GM04503 (cell line): ENCODE results near the gene TIPARP.
"Not testable (repeated sequence)": the region's sequence is repeated elsewhere in the genome, so short reads cannot be mapped to it uniquely, and the experiment has no call there.

ENCODE experiments used
- DNase-seq: peaks from one replicate; pipeline ENCODE4 v3.0.0-alpha.2; 2012; ENCODE audit warnings: low read depth

TIPARP gene

DNA sequence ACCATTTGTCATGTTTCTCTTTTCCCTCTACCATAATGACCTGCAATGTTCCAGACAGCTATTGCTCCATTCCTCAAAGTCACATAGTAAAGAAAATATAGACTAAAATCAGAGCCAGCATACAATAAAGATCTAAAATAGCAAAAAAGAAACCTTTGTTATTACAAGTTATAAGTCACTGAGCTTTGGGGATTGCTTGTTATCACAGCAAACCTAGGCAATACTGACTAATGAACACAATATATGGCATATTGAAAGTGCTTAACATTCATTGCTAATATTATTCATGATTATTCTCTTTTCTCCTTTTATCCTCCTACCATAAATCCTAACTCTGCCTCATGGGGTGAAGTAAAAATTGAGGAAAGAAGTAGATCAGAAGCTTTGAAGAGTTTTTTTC, 27.4 kb upstream of the TIPARP start:
- no peak for DNase-seq

DNA sequence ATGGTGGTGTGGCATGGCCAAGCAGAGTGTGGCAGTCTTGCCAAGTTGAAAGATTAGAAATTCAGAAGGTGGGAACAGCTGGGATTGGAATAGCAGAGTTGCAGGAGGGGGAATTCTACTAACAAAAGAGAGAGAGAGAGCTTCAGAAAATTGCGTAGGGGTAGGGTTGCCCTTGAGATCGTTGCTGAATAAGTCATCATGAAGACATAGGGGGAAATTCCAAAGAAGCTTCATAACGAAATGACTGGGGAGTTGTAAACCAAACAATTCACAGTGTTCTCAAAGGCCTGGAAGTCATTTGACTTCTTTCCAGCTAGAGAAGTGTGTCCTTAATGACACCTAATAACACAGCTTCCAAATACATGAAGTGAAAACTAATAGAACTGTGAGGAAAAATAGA, 26.3 kb upstream of the TIPARP start:
- DNase-seq, result no peak

DNA sequence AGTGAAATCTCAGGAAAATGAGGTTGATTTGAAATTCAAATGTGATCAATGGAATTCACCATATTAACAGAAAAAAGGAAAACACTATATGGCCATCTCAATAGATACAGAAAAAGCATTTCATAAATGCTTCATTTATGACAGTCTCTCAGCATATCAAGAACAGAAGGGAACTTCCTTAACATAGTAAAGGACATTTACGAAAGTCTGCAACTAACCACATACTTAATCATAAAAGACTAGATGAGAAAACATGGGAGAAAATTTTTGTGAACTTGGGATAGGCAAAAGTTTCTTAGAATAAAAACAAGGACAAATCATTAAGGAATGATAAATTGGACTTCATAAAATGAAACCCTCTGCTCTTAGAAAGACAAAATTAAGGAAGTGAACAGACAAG, 24.7 kb upstream of the TIPARP start:
- DNase-seq, result no peak

DNA sequence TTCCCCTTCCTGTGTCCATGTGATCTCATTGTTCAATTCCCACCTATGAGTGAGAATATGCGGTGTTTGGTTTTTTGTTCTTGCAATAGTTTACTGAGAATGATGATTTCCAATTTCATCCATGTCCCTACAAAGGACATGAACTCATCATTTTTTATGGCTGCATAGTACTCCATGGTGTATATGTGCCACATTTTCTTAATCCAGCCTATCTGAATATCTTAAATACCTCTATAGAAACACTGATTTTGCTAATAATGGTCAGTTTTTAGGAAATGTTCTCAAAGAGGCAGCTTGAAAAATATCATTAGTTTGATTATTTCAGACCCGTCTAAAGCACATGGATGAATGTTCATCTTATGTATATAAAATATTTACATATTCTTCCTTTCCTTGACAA, 21.7 kb upstream of the TIPARP start:
- DNase-seq, result not testable (repeated sequence)

DNA sequence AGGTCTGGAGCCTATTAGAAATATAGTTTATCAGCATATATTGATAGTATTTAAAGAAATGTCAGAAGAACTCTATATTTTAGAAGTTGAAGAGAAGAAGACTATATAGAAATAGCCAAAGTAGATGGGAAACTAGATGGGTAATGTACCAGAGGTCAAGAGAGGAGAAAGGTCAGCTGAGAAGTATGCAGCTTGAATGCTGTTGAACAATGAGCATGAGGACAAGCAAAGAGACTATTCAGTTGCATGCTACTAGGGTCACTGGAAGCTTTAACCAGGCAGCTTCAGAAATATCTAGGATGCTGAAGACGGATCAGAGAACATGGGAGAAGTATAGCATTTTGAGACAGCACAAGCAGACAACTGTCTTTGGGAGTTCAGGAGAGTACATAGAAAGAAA, 19.6 kb upstream of the TIPARP start:
- DNase-seq, result no peak

DNA sequence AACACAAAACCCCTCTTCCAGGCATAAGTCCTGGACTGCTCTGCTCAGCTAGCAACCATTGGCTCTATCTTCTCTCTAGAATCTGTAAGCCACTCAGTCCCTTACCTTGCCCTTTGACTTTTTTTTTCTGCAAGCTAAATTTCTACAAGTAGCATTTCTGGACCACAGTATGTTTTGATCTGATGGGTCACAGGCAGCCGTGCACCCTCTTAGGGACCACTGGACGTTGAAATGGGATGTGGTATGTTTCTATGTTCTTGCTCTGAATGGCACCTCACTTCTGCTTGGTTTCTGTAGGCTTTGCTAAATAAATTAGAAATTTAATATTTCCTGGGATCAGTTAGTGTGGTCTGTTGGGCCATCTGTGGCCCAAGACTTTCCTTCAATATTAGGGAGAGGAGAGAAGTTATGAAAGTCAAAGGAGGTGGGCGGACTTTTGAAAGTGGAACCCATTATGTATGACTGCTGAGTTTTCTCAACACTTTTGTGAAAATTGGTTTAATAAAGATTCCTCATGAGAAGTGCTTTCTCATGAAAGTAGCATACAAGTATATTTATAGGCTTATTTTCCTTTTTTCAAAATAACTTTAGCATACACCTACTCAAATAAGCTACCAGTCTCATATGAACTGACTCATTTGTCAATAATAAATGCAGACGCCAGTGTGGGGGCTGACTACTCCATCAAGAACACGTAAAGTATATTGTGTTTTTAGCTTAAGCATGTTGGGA, 18.4 kb upstream of the TIPARP start:
- no peak for DNase-seq

DNA sequence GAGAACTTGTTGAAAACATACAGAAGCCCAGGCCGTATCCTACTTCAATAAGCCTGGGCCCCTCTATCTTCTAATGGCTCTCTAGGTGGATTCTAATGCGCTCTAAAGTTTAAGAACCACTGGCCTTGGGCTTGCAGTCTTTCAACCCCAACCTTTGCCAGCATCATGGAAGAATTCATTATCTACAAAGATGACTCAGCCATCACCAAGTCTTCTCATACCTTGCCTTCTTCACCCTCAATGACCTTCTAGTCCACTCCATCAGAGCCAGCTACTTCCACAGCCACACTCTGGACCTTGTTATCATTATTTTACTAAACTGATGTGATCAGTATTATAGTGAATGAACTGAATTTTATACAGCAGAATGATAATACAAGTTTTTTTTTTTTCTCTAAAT, 16.9 kb upstream of the TIPARP start:
- DNase-seq, result no peak

DNA sequence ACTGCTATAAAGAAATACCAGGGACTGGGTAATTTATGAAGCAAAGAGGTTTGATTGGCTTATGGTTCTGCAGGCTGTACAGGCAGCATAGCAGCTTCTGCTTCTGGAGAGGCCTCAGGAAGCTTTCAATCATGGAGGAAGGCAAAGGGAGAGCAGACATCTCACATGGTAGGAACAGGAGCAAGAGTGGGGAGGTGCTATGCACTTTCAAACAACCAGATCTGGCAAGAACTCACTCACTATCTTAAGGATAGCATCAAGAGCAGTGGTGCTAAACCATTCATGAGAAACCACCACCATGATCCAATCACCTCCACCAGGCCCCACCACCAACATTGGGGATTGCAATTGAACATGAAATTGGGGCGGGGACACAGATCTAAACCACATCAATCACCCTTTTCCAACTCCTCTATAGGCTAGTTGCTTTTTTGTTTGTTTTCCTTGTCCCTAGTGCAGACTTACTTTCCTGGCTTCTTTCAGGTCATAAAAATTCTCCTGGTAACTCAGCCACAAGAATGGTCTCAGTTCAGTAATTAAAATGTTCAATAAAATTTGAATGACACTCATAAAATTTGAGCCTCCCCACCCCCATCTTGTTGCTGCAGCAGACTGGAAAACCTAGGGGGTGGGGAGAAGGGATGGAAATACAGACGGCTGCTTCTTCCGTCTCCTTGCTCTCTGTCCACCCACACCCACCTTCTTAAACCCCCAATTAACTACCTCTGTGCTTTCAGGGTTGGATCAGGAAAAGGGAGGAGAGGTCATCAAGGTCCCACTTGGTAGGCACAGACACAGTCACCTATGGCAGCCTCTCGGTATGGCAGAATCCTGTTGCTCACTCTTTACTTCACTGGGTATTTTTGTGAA, 16.3 kb upstream of the TIPARP start:
- DNase-seq, result no peak

DNA sequence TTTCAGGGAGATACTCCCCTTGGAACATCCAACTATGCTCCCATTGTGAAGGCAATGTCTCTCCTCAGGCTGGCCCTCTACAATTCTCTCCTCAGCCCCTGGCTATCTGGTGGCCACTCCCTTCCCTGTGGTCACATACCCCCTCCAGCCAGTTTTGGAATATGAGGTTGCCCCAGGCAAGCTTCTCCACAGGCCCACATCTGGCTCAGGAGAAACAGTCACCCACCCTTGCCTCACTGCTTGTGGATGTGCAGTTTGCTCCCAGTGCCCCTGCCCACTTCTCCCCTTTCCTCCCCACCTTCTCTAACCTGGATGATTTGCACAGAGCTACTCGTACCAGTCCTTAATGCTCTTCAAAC, 15.7 kb upstream of the TIPARP start:
- DNase-seq, result no peak

DNA sequence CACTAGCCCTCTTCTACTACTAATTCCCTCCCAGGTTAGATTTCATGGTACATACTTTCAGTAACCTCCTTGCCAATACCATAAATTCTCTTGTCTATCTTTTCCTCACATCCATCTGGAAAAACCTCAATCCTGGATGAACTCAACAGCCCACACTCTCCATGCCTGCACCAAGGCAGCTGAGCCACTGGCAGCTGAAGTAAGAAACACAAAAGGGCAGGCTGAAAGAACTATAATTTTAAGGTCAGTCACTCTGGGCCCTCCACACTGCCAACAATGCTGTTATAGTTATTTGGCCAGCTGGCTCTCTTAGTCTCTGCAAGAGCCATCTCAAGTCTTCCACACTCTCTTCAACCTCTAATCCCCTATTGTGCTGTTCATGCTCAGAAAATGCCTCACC, 15.1 kb upstream of the TIPARP start:
- DNase-seq, result no peak

DNA sequence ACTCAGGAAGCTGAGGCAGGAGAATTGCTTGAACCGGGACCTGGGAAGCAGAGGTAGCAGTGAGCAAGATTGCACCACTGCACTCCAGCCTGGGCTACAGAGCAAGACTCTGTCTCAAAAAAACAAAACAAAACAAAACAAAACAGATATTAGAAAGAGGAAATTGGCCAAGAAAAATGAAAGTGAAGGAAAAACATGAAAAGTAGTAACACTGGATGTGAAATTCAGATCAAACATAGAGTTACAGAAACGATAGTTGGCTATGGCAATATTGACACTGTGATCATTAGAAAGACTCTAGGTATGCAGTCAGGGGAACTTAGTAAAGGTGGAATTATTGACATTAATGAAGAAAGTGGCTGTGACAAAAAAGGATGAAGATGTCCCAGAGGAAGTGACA, 13.2 kb upstream of the TIPARP start:
- DNase-seq, result no peak

DNA sequence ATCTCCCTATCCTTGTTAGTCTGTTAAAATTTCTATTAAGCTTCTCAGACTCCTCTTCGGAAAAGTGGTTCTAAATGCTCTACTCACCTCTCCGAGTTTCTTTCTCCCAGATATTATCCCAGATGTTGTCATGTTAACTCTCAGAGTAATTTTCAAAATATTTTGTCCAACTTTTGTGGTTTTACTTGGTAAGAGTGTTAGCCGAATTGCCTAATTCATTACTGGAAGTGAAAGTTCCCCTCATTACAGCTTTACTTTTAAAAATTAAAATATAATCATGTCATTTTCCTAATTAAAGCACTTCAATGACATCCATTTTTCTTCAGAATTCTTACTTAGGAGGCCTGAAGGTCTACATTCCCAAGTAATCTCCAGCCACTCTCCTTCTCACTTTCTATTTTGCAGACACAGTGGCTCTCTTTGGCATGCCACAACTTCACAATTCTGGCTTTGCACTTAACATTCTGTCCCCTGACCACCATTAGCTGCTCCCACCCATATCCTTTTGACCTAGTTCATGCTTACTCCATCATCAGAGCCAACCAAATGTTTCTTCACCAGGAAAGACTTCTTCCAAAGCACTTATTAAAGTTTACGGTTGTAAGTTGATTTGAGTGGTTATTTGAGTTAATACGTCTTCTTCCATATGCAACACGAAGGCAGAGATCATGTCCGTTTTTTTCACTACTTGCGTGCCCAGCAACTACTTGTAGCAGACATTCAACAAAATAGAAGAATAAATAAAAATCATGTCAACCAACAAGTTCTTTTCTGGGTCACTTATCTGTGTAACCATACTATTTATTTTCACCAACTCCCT, 10.2 kb upstream of the TIPARP start:
- no peak for DNase-seq

DNA sequence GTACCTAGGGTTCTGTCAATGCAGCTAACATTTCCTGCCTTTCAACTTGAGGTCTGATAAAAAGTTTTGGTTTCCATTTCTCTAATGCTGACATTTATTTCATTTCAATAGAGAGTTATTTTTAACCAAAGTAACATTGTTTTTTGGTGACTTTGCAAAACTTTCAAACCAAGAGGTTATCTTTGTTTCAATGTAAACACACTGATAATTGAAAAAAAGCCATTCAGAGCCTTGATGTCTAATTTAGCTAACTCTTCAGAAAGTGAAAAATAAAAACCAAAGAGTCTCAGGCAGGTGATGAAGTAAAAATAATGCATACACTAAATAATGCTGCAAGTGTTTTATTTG, 9.6 kb upstream of the TIPARP start:
- DNase-seq, result no peak

DNA sequence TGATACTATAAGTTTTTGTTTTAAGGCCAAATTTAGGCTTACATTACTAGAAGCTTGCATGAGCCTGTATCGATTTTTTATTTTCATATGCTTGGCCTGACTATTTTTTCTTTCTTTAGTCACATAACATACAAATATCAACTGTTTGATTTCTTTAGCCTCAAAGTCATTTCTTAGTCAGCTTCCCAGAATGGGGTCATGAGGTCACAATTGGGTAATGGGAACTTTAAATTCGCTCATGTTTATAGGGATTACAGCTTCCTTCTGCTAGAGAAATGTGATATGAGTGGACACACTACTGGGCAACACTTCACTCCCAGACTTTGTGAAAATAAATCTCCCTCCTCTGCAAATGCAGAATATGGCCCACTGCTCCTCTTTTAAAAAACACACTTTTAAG, 9.1 kb upstream of the TIPARP start:
- no peak for DNase-seq

DNA sequence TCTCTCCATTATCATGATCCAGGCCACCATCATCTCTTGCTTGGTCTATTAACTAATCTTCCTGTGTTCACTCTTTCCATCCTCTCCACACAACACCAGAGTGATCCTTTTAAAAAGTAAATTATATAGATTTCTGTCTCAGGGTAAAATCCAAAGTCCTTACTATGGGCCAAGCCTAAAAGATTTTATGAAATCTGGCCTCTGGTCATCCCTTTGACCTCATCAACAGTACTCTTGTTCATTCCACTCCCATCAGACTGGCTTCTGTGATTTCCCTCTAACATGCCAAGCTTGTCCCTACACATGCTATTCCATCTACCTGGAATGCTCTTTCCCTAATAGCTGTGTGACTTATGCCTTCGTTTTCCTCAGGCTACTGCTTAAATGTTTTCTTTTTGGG, 8.3 kb upstream of the TIPARP start:
- no peak for DNase-seq

DNA sequence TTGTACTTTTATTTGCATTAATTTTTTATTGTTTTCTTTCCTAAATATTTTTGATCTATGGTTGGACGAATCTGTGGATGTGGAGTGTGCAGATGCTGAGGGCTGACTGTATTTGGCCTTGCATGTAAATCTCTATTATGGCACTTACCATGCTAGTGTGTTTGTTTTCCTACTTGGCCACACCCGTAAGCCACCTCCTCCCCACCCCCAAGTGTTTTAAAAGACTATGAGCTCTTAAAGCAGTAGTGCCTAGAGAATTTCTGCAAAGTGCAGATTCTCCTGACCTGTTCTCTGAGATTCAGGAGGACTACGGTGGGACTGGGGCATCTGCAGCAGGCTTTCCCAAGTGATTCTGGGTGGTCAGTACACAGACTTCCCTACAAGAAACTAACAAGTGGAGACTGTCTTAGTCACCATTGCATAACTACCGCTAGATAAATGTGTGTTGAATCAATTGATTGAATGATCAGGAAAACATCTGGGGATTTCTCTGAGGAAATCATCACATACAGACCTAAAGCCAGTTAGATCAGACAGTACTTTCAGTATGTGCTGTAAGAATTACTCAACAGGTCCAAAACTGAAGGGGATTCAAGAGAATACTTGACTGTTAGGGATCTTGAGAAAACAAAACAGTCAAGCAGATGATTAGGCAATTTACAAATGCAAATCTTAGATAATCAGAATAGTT, 6.2 kb upstream of the TIPARP start:
- DNase-seq, result no peak

DNA sequence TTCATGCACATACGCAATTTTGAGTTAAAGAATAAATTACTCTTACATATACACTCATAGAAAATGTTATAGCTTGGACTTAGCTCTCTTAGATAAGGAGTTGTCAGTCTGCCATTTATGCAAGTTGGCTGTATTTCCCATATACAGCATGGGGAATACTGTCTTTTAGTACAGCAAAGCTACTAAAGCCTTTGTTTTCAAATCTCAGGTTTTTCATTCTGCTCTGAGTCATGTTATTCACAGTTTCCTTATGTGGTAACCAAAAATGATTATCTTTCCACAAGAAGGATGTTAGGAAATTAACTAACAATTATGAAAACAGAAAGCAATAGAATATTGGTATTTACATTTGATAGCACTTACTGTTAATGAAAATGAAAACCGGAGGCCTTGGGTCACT, 4.3 kb upstream of the TIPARP start:
- DNase-seq, result no peak

DNA sequence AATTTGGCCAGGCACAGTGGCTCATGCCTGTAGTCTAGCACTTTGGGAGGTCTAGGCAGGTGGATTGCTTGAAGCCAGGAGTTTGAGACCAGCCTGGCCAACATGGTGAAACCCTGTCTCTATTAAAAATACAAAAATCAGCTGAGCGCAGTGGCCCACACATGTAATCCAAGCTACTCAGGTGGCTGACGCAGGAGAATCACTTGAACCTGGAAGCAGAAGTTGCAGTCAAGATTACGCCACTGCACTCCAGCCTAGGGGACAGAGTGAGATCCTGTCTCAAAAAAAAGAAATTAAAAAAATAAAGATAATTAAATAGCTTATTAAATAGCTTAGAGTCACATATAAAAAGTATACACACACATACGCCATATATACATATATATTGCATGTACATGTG, 3.7 kb upstream of the TIPARP start:
- DNase-seq, result no peak

DNA sequence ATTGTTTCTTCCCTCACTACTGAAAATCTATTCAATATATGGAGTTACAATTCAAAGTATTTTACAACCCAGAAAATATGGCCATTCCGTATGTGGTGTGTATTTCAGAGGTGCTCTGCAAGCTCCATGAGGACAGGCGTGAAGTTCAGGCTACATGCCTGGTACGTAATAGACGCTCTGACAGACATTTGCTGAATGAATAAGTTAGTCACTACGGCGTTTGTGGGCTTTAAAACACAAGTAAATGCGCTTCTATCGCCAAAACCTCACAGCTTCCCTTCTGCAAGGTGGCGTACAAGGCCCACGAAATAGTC, 701 bp upstream of the TIPARP start:
- DNase-seq, result no peak

DNA sequence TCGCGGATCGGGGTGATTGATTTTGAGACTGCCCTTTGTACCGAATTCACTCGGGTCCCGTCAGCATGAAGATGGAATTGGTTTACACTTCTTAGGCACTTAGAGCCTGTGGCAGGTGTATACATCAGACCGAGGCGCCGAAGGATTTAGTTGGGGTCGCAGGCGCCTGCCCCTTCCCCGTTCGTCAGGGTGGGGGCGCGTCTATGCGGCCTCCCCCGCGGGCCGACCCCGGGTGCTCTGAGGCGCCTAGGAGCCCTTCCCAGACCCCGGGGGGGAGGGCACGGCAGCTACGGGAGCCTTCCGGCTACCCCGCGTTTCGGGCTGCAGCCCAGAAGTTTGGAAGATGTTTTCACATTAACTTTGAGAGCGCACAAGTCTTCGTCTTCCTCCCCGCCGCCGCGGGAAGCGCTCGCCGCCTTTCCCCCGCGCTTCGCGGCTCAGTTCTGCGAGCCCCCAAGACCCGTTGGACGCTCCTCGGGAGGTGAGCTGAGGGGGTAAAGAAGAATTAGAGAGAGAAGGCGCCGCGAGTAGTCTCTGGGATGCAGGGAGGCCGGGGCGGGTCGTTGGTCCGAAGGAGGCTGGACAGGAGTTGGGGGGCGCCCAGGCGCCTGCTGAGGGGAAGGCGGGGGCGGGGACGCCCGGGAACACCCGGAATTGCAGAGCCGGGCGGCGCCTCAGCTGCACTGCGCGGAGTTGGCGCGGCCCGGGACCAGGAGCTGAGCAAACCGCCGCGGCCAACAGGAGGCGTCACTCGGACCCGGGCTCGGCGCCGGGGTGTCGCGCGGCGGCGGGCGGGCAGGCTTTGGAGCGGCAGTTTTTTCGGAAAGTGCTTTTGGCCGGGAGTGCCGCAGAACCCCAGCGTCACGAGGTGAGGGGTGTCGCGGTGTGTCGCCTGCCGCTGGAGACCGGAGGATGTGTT, 780 bp downstream of the TIPARP start:
- no peak for DNase-seq
